Activated T-helper 2 cell treated with anti-CD3 and anti-CD28 coated beads, Interferon-gamma antibody, Interleukin-2, Interleukin-4, amounts not matched to agents 10 μg/mL and 5 μg/mL and 100 μg/mL, durations not matched to agents 14 hours and 24 hours and 36 hours (primary cell): ENCODE data around the gene ADGRF5. TPM values are rescaled to one million over a fixed set of nuclear protein-coding genes. Genes with fewer than 3 reads are reported as not detected.
"Not testable (repeated sequence)": the region's sequence is repeated elsewhere in the genome, so short reads cannot be mapped to it uniquely, and the experiment has no call there.

Experiments used
- DNase-seq: peaks from one replicate; pipeline ENCODE4 v3.0.0; 2021; ENCODE audit warnings: low spot score
- H3K27ac Mint-ChIP-seq: one replicate; pipeline ENCODE4 v1.8.0; 2021; ENCODE audit warnings: mixed read lengths
- H3K27me3 Mint-ChIP-seq: one replicate; pipeline ENCODE4 v1.8.0; 2021; ENCODE audit warnings: low read depth, mixed read lengths
- H3K36me3 Mint-ChIP-seq: one replicate; pipeline ENCODE4 v1.8.0; 2021; ENCODE audit warnings: low read depth, mixed read lengths
- H3K4me1 Mint-ChIP-seq: one replicate; pipeline ENCODE4 v1.8.0; 2021; ENCODE audit warnings: low read depth, mixed read lengths
- H3K4me3 Mint-ChIP-seq: one replicate; pipeline ENCODE4 v1.8.0; 2021; ENCODE audit warnings: low read depth, mild to moderate bottlenecking, moderate library complexity, mixed read lengths
- H3K9me3 Mint-ChIP-seq: one replicate; pipeline ENCODE4 v1.8.0; 2021; ENCODE audit warnings: mixed read lengths
- intact Hi-C: fragments of 100-400 bp; cut with micrococcal nuclease; formaldehyde crosslinking; loops from one replicate; pipeline ENCODE4 v1.15.1; 2023
- total RNA-seq: library from RNA; stranded (reverse); gene quantifications from 2 replicates; pipeline ENCODE4 v1.2.3, GENCODE V29; 2022

ADGRF5 gene
- total RNA-seq, 1 donor from 2014 or later = not detected

DNA sequence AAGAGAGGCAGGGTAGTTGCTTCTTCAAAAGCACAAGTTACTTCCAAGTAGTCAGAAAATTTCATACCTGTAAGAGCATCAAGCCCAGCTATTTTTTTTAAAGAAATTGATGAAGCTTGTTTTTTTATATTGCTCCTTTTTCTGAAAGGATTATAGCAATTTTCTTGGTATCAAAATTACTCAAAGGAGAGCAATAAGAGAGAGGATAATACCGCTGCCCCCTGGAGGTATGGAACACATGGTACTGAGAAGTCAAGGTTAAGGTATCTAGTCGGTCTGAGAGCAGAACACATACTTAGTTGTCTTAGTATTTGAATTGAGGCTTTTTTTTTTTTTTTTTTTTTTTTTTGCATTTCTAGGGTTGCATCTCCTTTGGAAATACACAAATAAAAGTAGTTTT, 59.4 kb downstream of the ADGRF5 start:
- no peak for DNase-seq
- Mint-ChIP-seq H3K27ac (no peak overlapping the region), H3K9me3 (no peaks in the 10 kb centered on the region), H3K27me3 (no peaks in the 10 kb centered on the region), H3K4me1 (no peaks in the 10 kb centered on the region), H3K4me3 (no peak overlapping the region), H3K36me3 (no peaks in the 10 kb centered on the region)
- intact Hi-C loops = no loop called here

DNA sequence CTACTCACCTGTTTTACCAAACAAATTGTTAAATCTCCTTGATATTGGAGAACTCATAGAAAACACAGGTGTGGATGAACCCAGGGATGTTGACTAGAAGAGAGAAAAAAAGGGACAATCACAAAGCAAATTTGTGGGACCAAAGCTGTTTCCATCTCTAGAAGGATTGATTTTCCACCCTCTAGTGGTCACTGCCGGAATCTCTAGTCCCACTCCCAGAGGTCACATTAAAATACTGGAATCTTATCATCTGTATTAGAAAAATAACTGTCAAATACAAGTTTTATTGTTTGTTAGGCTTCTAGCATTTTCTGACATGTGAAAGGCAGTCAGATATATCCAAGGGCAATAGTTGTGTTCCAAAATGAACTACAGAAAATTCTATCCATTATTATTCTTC, 65.8 kb downstream of the ADGRF5 start:
- intact Hi-C loops, H3K4me1 Mint-ChIP-seq, DNase-seq, H3K36me3 Mint-ChIP-seq, H3K27me3 Mint-ChIP-seq, H3K27ac Mint-ChIP-seq, H3K4me3 Mint-ChIP-seq, H3K9me3 Mint-ChIP-seq: not testable (repeated sequence)

DNA sequence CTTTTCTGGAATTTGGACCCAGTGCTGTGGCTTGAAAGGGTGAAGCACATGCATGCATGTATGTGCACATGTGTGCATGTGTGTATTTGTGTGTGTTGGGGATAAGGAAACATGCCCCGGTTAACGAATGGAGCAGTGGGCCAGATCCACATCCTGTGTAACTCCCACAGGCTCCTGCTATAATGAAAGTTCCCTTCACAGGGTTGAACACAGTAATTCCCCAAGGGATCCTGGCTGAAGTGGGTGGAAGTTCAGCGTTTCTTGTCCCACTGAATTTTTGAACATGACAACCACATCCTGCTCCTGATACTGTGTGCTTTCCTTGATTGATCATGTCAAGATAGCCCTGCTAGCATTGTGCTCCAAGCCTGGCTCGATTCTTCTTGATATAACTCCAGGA, 70.2 kb downstream of the ADGRF5 start:
- H3K9me3 Mint-ChIP-seq, H3K36me3 Mint-ChIP-seq, DNase-seq, intact Hi-C loops, H3K4me3 Mint-ChIP-seq, H3K27ac Mint-ChIP-seq, H3K4me1 Mint-ChIP-seq: not testable (repeated sequence)
- peaks cover 31% of the 10 kb centered on the region for H3K27me3 Mint-ChIP-seq

DNA sequence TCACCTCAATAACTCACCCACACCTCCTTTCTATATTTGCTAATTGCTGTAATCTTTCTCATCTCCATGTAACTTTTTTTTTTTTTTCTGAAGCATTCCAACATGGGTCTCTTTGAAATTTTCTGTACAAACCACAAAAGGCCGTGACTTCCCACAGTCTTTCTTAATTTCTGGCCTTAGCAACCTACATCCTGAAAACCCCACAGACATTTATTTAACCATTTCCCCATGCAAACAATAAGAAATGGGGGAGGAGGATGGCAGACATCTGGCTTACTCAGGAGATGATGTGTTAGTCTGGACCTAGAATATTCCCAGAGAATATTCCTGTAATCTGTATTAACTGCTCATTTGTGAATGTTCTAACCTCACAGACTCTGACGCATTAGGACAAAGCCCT, 70.9 kb downstream of the ADGRF5 start:
- no peaks in the 10 kb centered on the region for H3K36me3 Mint-ChIP-seq
- peaks cover 5% of the 10 kb centered on the region for H3K4me1 Mint-ChIP-seq
- intact Hi-C loops = no loop called here
- H3K27me3 Mint-ChIP-seq = peaks cover 31% of the 10 kb centered on the region
- no peak for DNase-seq
- no peak overlapping the region for H3K27ac Mint-ChIP-seq
- no peaks in the 10 kb centered on the region for H3K9me3 Mint-ChIP-seq
- H3K4me3 Mint-ChIP-seq = no peak overlapping the region

DNA sequence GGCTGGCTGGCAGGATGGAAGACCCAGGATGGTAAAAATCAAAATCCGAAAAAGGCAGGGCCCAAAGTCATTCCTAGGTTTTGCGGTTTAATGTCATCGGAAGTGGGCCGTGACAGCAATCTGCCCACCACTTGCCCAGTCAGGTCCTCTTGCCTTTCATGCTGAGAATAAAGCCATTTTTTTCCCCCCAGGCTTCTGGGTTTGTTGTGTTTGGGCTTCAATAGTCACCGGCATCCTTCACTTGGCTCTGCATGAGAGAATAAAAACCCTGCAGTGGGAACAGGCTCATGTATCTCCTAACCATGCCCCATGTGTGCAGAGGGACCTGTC, 72.4 kb downstream of the ADGRF5 start:
- Mint-ChIP-seq H3K27me3 (peaks cover 30% of the 10 kb centered on the region), H3K36me3 (no peaks in the 10 kb centered on the region), H3K27ac (no peak overlapping the region), H3K9me3 (no peaks in the 10 kb centered on the region), H3K4me1 (peaks cover 5% of the 10 kb centered on the region), H3K4me3 (no peak overlapping the region)
- intact Hi-C loops = loop anchor here (1.0 to 5.0 kb wide), 3 partner anchors 143 to 461 kb away; no protein-coding TSS in a partner anchor
- DNase-seq = no peak

DNA sequence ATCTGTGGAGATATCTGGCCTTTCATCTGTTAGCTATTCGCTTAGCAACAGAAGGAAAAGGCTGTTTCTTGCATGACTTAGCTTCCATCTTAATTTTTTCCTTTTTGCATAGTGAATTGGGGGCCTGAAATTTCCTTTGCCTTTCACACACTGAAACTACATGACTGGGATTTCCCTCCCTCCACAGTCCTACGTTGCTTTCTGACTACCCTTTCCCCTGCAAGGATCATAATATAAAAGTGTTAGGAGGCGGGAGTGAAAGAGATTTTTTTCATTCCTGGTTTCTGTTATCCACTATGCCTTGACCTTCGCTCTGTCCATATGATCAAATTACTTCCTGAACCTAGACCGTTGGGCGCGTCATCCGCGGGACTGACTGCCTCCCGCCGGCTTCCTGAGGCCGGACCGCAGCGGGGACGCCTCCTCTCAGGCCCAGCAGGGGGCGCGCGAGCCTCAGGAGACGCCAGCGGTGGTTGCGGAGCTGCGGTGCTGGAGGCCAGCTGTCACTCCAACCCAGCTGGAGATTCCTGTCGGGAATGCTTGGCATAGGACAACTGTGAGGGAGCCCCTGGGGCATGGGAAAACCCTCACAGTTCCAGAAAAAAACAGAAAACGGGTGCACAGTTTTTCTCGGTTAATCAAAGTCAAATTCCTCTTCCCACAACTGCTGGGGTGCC, 72.9 kb downstream of the ADGRF5 start:
- no peaks in the 10 kb centered on the region for H3K36me3 Mint-ChIP-seq
- intact Hi-C loops = loop anchor here (1.0 to 5.0 kb wide), 3 partner anchors 143 to 462 kb away; no protein-coding TSS in a partner anchor
- H3K4me3 Mint-ChIP-seq = peak overlapping the region; percentile 27
- H3K27me3 Mint-ChIP-seq = peaks cover 26% of the 10 kb centered on the region
- peak; percentile 47 for DNase-seq
- H3K27ac Mint-ChIP-seq = no peak overlapping the region
- H3K9me3 Mint-ChIP-seq = no peaks in the 10 kb centered on the region
- H3K4me1 Mint-ChIP-seq = peaks cover 5% of the 10 kb centered on the region

DNA sequence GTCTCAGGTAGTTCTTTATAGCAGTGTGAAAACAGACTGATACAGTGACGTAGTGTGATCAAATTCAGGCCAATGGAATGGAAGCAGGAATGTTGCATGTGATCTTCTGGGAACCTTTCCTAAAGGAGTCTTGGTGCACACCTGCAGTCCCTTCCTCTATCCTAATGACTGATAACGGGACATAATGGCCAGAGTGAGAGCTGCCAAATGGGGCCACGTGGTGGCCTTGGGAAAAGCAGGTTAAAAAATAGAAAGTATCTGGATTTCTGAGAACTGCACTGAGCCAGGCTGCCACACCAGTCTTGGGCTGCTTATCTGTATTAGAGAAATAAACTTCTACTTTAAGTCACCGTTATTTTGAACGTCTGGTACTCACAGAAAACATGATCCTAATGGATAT, 76.6 kb downstream of the ADGRF5 start:
- Mint-ChIP-seq H3K27me3 (peaks cover 22% of the 10 kb centered on the region), H3K36me3 (no peaks in the 10 kb centered on the region), H3K9me3 (peaks cover 22% of the 10 kb centered on the region), H3K4me3 (no peak overlapping the region), H3K27ac (no peak overlapping the region), H3K4me1 (peaks cover 5% of the 10 kb centered on the region)
- DNase-seq = no peak
- intact Hi-C loops = loop anchor here (5.0 kb wide), 1 partner anchor 147 kb away; no protein-coding TSS in a partner anchor

DNA sequence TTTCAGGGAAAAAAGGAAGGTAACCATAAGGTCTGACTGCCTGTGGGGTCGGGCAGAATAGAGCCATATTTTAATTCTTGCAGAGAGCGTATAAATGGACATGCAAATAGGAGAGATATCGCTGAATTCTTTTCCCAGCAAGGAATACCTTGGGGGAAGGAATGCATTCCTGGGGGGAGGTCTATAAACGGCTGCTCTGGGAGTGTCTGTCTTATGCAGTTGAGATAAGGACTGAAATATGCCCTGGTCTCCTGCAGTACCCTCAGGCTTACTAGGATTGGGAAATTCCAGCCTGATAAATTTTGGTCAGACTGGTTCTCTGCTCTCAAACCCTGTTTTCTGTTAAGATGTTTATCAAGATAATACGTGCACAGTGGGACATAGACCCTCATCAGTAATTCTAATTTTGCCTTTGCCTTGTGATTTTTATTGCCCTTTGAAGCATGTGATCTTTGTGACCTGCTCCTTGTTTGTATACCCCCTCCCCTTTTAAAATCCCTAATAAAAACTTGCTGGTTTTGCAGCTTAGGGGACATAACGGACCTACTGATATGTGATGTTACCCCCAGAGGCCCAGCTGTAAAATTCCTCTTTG, 79.4 kb downstream of the ADGRF5 start:
- H3K4me1 Mint-ChIP-seq, H3K27me3 Mint-ChIP-seq, H3K36me3 Mint-ChIP-seq, H3K27ac Mint-ChIP-seq, DNase-seq, H3K4me3 Mint-ChIP-seq, intact Hi-C loops: not testable (repeated sequence)
- peaks cover 22% of the 10 kb centered on the region for H3K9me3 Mint-ChIP-seq

DNA sequence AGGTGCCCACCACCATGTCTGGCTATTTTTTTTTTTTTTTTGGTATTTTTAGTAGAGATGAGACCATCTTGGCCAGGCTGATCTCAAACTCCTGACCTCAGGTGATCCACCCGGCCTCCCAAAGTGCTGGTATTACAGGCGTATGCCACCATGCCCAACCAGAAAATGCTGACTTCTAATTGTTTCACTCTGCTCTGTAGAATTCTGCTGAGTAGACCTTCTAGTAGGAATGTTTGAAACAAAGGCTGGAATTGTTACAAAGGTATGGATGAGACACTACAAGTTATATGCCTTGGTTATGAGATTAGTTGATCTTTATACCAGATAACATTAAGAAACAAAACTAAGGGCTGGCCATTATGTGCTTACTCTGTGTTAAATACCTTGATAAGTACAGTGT, 83.7 kb downstream of the ADGRF5 start:
- Mint-ChIP-seq H3K4me3 (no peak overlapping the region), H3K27ac (no peak overlapping the region), H3K9me3 (peaks cover 20% of the 10 kb centered on the region), H3K27me3 (no peaks in the 10 kb centered on the region), H3K4me1 (no peaks in the 10 kb centered on the region), H3K36me3 (no peaks in the 10 kb centered on the region)
- intact Hi-C loops = no loop called here
- no peak for DNase-seq

DNA sequence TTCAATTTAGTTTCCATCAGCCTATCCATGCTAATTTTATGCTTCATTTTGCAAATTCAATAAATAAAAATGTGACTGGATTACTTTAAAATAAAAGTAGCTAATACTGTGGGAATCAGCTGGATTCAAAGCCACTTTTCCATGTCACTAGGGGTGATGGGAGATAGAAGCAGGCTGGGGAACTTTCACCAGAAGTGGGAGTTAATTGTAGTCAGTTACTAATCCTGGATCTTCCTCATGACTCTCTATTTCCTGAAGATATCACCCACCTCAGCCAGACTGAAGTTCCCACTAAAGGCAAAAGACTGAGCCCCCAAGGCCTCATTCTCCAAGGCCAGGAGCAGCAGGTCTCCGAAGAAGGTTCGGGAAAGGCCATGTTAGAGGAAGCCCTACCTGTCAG, 86.7 kb downstream of the ADGRF5 start:
- H3K36me3 Mint-ChIP-seq, DNase-seq, H3K27me3 Mint-ChIP-seq, H3K4me3 Mint-ChIP-seq, H3K9me3 Mint-ChIP-seq, H3K27ac Mint-ChIP-seq, H3K4me1 Mint-ChIP-seq, intact Hi-C loops: not testable (repeated sequence)

DNA sequence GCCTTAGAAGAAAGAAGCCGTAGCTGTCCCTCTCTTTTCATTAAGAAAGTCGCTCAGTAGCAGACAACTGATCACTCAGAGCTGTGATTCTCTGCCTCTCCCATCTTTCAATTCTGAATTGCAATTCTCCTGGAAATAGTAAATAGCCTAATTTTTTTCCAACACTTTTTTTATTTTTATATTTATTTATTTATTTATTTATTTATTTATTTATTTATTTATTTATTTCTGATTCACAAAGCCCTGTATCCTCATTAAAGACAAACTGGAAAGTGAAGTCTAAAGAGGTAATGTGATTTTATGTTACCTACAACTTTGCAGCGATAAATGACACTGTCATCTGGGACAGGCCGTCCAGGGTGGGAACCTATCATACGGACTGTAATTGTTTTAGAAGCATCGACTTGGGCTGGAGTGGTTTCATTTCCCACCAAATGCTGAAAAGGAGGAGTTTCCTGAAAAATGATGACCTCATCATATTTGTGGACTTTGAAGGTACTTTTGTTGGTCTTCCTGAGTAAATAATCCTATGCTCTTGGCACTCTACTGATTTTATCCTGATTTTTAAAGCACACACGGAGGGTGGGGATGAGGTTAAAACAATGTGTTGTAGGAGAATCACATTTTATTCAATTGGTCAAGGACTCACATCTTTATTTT, 87.4 kb downstream of the ADGRF5 start:
- intact Hi-C loops, H3K9me3 Mint-ChIP-seq, H3K36me3 Mint-ChIP-seq, H3K4me3 Mint-ChIP-seq, H3K4me1 Mint-ChIP-seq, H3K27me3 Mint-ChIP-seq, H3K27ac Mint-ChIP-seq, DNase-seq: not testable (repeated sequence)

DNA sequence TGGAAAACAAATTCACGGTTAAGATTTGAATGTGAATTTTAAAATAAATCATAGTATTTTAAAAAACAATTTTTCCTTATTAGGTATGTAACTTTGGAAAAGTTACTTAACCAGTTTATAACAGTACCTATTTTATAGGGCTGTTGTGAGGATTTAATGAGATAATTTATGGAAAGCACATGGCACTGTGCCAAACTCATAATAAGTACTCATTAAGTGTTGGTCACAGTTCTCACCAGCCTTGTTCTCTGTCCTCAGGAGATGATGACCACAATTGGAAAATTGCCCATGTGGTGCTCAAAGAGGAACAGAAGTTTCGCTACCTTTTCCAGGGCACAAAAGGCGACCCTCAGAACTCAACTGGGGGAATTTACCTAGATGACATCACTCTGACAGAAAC, 88.9 kb downstream of the ADGRF5 start:
- Mint-ChIP-seq H3K4me1 (no peaks in the 10 kb centered on the region), H3K27me3 (peaks cover 3% of the 10 kb centered on the region), H3K4me3 (no peak overlapping the region), H3K9me3 (no peaks in the 10 kb centered on the region), H3K36me3 (no peaks in the 10 kb centered on the region), H3K27ac (no peak overlapping the region)
- DNase-seq = no peak
- intact Hi-C loops = no loop called here

DNA sequence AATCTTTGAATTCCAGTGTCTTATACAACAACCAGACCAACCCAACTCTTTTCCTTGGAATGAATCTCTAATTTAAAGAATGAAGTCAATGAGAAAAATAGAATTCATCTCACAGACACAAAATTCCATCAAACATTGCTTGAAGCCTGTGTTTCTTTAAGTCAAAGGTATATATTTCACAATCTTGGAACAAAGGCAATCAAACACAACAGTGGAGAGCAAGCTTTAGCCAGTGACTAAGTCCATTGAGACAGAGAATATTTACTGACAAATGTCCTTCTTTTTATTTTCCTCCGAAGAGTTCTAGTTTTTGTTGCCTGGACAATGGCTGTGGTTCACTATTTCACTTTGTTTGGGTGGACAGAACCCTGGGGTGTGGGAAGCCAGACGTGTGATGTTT, 92.8 kb downstream of the ADGRF5 start:
- Mint-ChIP-seq H3K9me3 (no peaks in the 10 kb centered on the region), H3K27ac (no peak overlapping the region), H3K36me3 (no peaks in the 10 kb centered on the region), H3K4me3 (no peak overlapping the region), H3K4me1 (no peaks in the 10 kb centered on the region), H3K27me3 (peaks cover 3% of the 10 kb centered on the region)
- no peak for DNase-seq
- intact Hi-C loops = no loop called here
